T-helper 1 cell (primary cell): ENCODE results near the gene RHBDF1.
"Not testable (repeated sequence)": the region's sequence is repeated elsewhere in the genome, so short reads cannot be mapped to it uniquely, and the experiment has no call there.

Source experiments
- DNase-seq, 5 donors: peaks; one replicate each; pipeline ENCODE4 v3.0.0-alpha.2; 2012 to 2020

Gene RHBDF1

GRCh38 chr16:58491-59439 is 13.7 kb downstream of the RHBDF1 start:
- DNase-seq = no peak

GRCh38 chr16:57711-58110 is 14.7 kb downstream of the RHBDF1 start:
- no peak for DNase-seq

GRCh38 chr16:56231-56927 is 16.1 kb downstream of the RHBDF1 start:
- no peak for DNase-seq

GRCh38 chr16:55571-56136 is 16.8 kb downstream of the RHBDF1 start:
- no peak for DNase-seq

DNA sequence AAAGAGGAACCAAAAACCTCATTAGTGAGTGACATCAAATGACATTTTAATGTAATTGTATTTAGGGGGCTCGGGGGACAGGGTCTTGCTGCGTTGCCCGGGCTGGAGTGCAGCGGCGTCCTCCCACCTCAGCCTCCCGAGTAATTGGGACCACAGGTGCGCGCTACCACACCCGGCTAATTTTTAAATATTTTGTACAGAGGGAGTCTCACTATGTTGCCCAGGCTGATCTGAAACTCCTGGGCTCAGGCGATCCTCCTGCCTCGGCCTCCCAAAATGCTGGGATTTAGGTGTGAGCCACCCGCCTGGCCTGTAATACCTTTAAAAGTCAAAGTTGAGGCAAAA is 18.2 kb downstream of the RHBDF1 start:
- no peak for DNase-seq

DNA sequence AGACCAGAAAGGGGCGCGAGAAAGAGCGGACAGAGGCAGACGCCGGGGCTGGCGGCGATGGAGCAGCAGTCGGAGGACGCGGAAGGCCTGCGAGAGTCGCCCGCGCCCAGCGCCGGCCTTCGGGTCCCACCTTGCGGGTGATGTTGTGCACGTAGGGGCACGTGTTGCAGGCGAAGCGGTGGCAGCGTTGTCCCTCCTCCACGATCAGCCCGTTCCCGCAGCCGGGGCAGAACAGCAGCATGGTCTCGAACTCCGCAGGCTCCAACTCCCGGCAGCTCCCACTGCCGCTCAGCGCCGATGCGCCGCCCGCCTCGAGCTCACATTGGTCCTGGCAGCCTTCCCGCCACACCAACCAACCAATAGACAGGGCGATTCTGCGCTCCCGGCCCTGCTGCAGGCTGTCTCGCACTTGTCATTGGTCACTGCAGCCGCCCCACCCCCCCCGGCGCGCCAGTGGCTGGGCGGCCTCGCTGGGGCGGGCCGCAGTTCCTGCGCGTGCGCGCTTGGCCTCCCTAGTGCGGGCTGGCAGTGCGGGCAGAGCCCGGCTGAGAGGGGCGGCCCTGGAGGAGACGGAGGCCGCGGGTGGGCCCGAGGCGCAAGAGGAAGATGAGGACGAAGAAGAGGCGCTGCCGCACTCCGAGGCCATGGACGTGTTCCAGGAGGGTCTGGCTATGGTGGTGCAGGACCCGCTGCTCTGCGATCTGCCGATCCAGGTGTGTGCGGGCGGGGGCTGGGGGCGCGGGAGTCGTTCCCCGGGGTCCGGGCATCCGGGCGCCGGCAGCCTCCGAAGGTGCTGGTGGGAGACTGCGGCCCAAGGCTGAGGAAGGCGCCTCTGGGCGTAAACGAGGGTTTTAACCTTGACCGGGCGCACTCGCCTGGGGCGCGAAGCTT is 18.8 kb downstream of the RHBDF1 start, which contains the start of the genes POLR3K and SNRNP25:
Gene POLR3K, minus strand, starts transcription at position 263 of the 891 bp plus-strand sequence. Its CDS starts 22 bp downstream, at position 241.
Gene SNRNP25, plus strand, starts transcription at position 483 of the 891 bp plus-strand sequence. Its CDS starts 189 bp downstream, at position 672.
- DNase-seq = peak; percentile 97 to 99 (median 98)

- no peak for DNase-seq
Observed at GRCh38 chr16:50769-51591, 21.5 kb downstream of the RHBDF1 start.

- no peak for DNase-seq
Observed at GRCh38 chr16:47234-47633, 25.2 kb downstream of the RHBDF1 start.

DNA sequence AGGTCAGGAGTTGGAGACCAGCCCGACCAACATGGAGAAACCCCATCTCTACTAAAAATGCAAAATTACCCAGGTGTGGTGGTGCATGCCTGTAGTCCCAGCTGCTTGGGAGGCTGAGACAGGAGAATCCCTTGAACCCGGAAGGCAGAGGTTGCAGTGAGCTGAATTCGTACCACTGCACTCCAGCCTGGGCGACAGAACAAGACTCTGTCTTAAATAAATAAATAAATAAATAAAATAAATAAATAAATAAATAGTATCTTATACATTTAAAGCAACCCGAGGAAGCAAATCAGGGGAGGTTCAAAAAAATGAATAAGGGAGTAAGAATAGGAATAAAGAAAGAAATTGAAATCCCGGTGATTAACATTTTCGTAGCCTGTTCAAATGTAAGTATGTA is 25.9 kb downstream of the RHBDF1 start:
- DNase-seq = not testable (repeated sequence)

GRCh38 chr16:45454-45853 is 27.0 kb downstream of the RHBDF1 start:
- DNase-seq = no peak

GRCh38 chr16:44655-45054 is 27.8 kb downstream of the RHBDF1 start:
- DNase-seq = no peak

DNA sequence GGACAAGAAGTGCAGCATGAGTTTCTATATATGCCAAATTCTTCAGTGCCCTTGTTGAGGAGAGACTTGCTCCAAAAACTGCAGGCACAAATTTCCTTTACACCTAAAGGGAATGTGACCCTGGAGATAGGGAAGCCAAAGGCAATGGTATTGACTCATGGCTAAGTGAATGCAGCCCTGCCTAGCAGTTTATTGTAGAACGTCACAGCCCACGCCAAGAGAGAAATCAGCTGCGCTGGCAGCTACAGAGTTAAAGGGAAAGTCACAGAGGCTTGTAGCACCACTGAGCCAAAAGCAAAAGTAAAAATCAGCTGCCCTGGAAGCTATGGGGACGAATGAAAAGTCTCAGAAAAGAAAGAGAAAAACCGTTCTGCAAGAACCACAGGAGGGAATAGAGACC is 29.1 kb downstream of the RHBDF1 start:
- no peak for DNase-seq

GRCh38 chr16:42691-43090 is 29.7 kb downstream of the RHBDF1 start:
- no peak for DNase-seq

DNA sequence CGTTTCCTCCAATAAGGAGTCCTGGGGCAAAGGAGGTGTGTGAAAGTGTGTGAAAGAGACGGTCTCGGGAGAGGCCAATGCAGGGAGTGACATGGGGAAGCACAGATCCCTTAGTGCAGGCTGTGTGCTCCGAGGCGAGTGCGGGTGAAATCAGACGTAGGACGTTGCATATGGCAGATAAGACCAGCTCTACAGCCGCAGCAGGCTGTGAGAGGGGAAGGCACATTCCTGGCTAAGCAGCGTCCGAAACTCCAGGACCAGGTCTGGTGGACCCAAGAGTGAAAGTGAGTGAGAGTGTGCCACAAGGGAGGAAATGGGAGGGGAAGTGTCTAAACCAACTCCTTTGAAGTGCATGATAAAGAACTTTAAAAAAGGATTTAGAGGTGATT is 30.4 kb downstream of the RHBDF1 start:
- no peak for DNase-seq

DNA sequence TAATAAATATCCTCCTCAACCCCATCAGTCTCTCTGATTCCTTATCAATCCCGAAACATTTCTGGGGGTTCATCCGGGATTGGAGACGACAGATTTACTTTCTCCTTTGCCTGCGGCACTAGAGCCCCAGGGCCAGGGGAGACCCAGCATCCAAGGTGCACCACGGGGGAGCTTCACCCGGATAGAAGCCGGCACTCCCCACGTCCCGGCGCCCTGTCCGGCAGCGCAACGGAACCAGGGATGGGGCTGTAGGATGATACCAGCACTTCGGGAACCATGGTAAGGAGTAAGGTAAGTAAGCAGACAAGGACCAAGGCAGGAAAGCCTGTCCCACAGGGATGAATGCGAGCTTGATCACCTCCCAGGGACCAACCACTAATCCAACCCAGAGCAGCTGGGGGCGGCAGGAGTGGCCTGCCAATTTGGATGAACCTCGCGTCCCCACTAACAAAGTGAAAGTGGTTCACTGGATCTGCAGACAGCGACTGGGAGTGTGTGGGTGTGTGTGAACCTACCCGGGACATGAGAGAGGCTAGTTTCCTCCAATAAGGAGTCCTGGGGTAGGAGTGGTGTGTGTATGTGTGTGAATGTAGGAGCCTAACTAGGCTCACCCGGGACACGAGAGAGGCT is 30.9 kb downstream of the RHBDF1 start:
- DNase-seq = no peak

DNA sequence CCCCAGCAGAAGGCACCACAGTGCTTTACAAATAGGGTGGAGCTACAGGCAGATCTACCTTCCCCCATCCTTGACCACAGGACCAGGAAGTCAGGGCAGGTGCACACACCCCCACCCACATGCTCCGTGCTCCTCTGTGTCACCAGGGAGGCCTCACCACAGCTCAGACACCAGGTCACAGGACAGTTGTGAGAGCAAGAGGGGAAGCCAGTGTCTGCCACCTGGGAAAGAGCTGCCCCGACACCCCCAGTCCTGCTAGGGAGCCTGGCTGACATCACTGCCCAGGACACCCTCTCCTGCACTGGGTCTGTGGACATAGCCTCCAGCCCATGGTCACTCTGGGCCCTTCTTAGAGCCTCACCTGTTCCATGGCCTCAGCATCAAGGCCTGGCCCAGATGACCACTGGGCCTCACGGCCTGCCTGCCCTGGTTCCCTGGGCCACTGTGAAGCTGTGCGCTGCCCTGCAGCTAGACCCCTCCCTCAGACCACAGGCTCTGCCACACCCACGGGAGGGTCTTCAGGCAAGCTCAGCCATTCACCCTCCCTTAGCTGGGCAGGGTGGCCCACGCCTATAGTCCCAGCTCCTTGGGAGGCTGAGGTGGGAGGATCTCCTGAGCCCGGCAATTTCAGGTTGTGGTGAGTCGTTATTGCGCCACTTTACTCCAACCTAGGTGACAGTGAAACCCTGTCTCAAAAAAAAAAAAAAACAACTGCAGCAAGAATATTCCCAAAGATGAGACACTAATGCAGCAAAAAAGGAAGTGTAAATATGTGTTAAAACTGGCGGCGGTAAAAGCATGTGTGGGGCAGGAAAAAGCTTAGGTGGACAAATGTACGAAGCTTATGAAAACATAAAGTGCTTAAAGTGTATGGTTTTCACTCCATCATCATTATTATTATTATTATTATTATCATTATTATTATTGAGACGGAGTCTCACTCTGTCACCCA is 33.2 kb downstream of the RHBDF1 start:
- DNase-seq = peak in 4 of 5 donors; percentile 30 to 64 (median 48)

DNA sequence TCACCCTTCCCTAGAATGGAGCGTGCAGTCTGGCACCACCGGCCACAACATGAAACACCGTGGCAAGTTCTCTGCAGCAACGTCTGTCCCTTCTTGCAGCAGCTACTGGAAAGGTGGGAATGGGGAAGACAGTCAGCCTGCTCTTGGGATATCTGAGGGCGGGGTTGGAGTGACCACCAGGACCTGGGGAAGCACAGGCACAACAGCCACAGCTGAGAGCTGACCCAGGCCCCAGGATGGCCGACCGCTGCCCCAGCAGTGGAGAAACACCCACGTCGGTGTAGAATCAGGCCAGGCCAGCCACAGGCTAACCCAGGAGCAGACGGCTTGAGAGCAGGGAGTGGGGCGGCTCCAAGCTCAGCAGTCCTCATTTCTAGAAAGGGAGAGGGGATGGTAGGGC is 34.2 kb downstream of the RHBDF1 start:
- DNase-seq = not testable (repeated sequence)

- no peak for DNase-seq
Observed at GRCh38 chr16:37511-37910, 34.9 kb downstream of the RHBDF1 start.

- no peak for DNase-seq
Observed at GRCh38 chr16:36336-36984, 36.0 kb downstream of the RHBDF1 start.
